Activated CD4-positive, alpha-beta T cell treated with anti-CD3 and anti-CD28 coated beads, Interleukin-2, amount 50 U/mL, for 4 hours (primary cell): ENCODE data around the gene SMIM30.
"Not testable (repeated sequence)": the region's sequence is repeated elsewhere in the genome, so short reads cannot be mapped to it uniquely, and the experiment has no call there.

Experiments
- DNase-seq, 2 experiments: peaks; one replicate each; pipeline ENCODE4 v3.0.0-alpha.2; 2020

SMIM30 gene

GRCh38 chr7:113118074-113118959 lies at the start of gene SMIM30:
SMIM30 (minus strand) TSS chr7:113118554; CDS start chr7:113117578, 976 bp downstream.
- peak; percentile 86 to 88 for DNase-seq

- DNase-seq: not testable (repeated sequence)
Measured at GRCh38 chr7:113166176-113166575, 47.8 kb upstream of the SMIM30 start.

- DNase-seq: no peak
Measured at GRCh38 chr7:113161050-113161449, 42.7 kb upstream of the SMIM30 start.

GRCh38 chr7:113159746-113160339 lies 41.5 kb upstream of the SMIM30 start:
- no peak for DNase-seq

GRCh38 chr7:113158756-113159155 lies 40.4 kb upstream of the SMIM30 start:
- DNase-seq: no peak

GRCh38 chr7:113154117-113154516 lies 35.8 kb upstream of the SMIM30 start:
- DNase-seq: no peak

GRCh38 chr7:113144817-113145216 lies 26.5 kb upstream of the SMIM30 start:
- DNase-seq: no peak

GRCh38 chr7:113143486-113144257 lies 25.3 kb upstream of the SMIM30 start:
- DNase-seq: no peak

- no peak for DNase-seq
Measured at GRCh38 chr7:113142385-113143119, 24.2 kb upstream of the SMIM30 start.

- no peak for DNase-seq
Measured at GRCh38 chr7:113141803-113142202, 23.4 kb upstream of the SMIM30 start.

- no peak for DNase-seq
Measured at GRCh38 chr7:113140956-113141355, 22.6 kb upstream of the SMIM30 start.

- no peak for DNase-seq
Measured at GRCh38 chr7:113137241-113137640, 18.9 kb upstream of the SMIM30 start.

GRCh38 chr7:113134025-113134424 lies 15.7 kb upstream of the SMIM30 start:
- no peak for DNase-seq

GRCh38 chr7:113131367-113131766 lies 13.0 kb upstream of the SMIM30 start:
- DNase-seq: no peak

GRCh38 chr7:113128031-113128430 lies 9.7 kb upstream of the SMIM30 start:
- no peak for DNase-seq

- DNase-seq: no peak
Measured at GRCh38 chr7:113125728-113126127, 7.4 kb upstream of the SMIM30 start.

GRCh38 chr7:113122744-113123143 lies 4.4 kb upstream of the SMIM30 start:
- no peak for DNase-seq

GRCh38 chr7:113120647-113121046 lies 2.3 kb upstream of the SMIM30 start:
- no peak for DNase-seq

- DNase-seq: no peak
Measured at GRCh38 chr7:113119429-113119828, 1.1 kb upstream of the SMIM30 start.

- DNase-seq: not testable (repeated sequence)
Measured at GRCh38 chr7:113117374-113117774, 980 bp downstream of the SMIM30 start.

GRCh38 chr7:113113912-113114311 lies 4.4 kb downstream of the SMIM30 start:
- DNase-seq: no peak

GRCh38 chr7:113109718-113110117 lies 8.6 kb downstream of the SMIM30 start:
- DNase-seq: no peak

GRCh38 chr7:113100121-113100603 lies 18.2 kb downstream of the SMIM30 start:
- DNase-seq: no peak
